Neural cell (in vitro differentiated cells): ENCODE measurements around the gene CABLES2. TPM values are rescaled to one million over a fixed set of nuclear protein-coding genes. Genes with fewer than 3 reads are reported as not detected.

ENCODE experiments used
- H2AFZ ChIP-seq: fragments of 200-600, 300-800 bp; sonication (generic), shearing (Covaris generic); 2 replicates; pipeline ENCODE4 v1.6.0; 2014; ENCODE audit warnings: low read depth, mild to moderate bottlenecking, antibody characterized with exemption, low read length, moderate library complexity
- H3F3A ChIP-seq: fragments of 200-600 bp; shearing (Covaris generic); 2 replicates; pipeline ENCODE4 v1.6.1; 2016; ENCODE audit warnings: mild to moderate bottlenecking, moderate library complexity, mixed read lengths, antibody characterized with exemption, low read length; ENCODE audit not compliant: insufficient read depth, poor library complexity, severe bottlenecking
- H3K27ac ChIP-seq: fragments of 200-600, 300-800 bp; sonication (generic), shearing (Covaris generic); 2 replicates; pipeline ENCODE4 v1.5.1; 2014; ENCODE audit warnings: mild to moderate bottlenecking, low read length, moderate library complexity
- H3K27me3 ChIP-seq: fragments of 300-800, 200-600 bp; sonication (generic), shearing (Covaris generic); 2 replicates; pipeline ENCODE4 v1.6.0; 2014; ENCODE audit warnings: mild to moderate bottlenecking, low read depth, low read length, moderate library complexity; ENCODE audit not compliant: insufficient read depth
- H3K36me3 ChIP-seq: fragments of 300-800, 200-600 bp; sonication (generic), shearing (Covaris generic); 2 replicates; pipeline ENCODE4 v1.5.1; 2014; ENCODE audit warnings: mild to moderate bottlenecking, antibody characterized with exemption, low read length, moderate library complexity; ENCODE audit not compliant: insufficient read depth
- H3K4me2 ChIP-seq: fragments of 300-800, 200-600 bp; sonication (generic), shearing (Covaris generic); 2 replicates; pipeline ENCODE4 v1.6.0; 2014; ENCODE audit warnings: mild to moderate bottlenecking, low read length
- H3K4me3 ChIP-seq: fragments of 300-800, 200-600 bp; sonication (generic), shearing (Covaris generic); 2 replicates; pipeline ENCODE4 v1.5.1; 2014; ENCODE audit warnings: mild to moderate bottlenecking, low read length, moderate library complexity
- H3K79me2 ChIP-seq: fragments of 200-600 bp; shearing (Covaris generic); replicated peaks from 2 replicates; pipeline ENCODE4 v1.6.0; 2014; ENCODE audit warnings: mild to moderate bottlenecking, low read length, moderate library complexity; ENCODE audit not compliant: insufficient read depth
- H3K9ac ChIP-seq: fragments of 300-800, 200-600 bp; sonication (generic), shearing (Covaris generic); 2 replicates; pipeline ENCODE4 v1.6.1; 2016; ENCODE audit warnings: mild to moderate bottlenecking, low read length, mixed read lengths
- H3K9me2 ChIP-seq: fragments of 200-600 bp; shearing (Covaris generic); 2 replicates; pipeline ENCODE4 v1.6.1; 2016; ENCODE audit warnings: mild to moderate bottlenecking, low read length, mixed read lengths; ENCODE audit not compliant: insufficient read depth
- H3K9me3 ChIP-seq: fragments of 200-600, 300-800 bp; sonication (generic), shearing (Covaris generic); 2 replicates; pipeline ENCODE4 v1.6.1; 2016; ENCODE audit warnings: mild to moderate bottlenecking, mixed run types, low read length, moderate library complexity, mixed read lengths
- H4K20me1 ChIP-seq: fragments of 200-600 bp; shearing (Covaris generic); 2 replicates; pipeline ENCODE4 v1.6.1; 2016; ENCODE audit warnings: mild to moderate bottlenecking, mixed run types; ENCODE audit not compliant: insufficient read depth
- EP300 ChIP-seq: fragments of 450-650 bp; conservative IDR thresholded peaks from 2 replicates; pipeline ENCODE4 v1.6.1; 2014; ENCODE audit warnings: antibody characterized with exemption, mild to moderate bottlenecking, moderate library complexity; ENCODE audit not compliant: poor library complexity, severe bottlenecking
- EZH2 ChIP-seq: fragments of 200-600, 300-800 bp; shearing (Covaris generic), sonication (generic); IDR thresholded peaks from 2 replicates; pipeline ENCODE4 v1.6.1; 2014; ENCODE audit warnings: antibody characterized with exemption, low read length, borderline replicate concordance, mild to moderate bottlenecking; ENCODE audit not compliant: insufficient read depth, poor library complexity, severe bottlenecking
- MXI1 ChIP-seq: fragments of 450-650 bp; conservative IDR thresholded peaks from 2 replicates; pipeline ENCODE4 v1.6.1; 2014; ENCODE audit warnings: antibody characterized with exemption, mild to moderate bottlenecking; ENCODE audit not compliant: poor library complexity, severe bottlenecking
- POLR2AphosphoS5 ChIP-seq: IDR thresholded peaks from 2 replicates; pipeline ENCODE4 v1.6.1; 2012
- RAD21 ChIP-seq: fragments of 450-650 bp; conservative IDR thresholded peaks from 2 replicates; pipeline ENCODE4 v1.6.1; 2014; ENCODE audit warnings: antibody characterized with exemption, mild to moderate bottlenecking, moderate library complexity
- SMC3 ChIP-seq: fragments of 450-650 bp; conservative IDR thresholded peaks from 2 replicates; pipeline ENCODE4 v1.6.1; 2014; ENCODE audit warnings: antibody characterized with exemption, mild to moderate bottlenecking, moderate library complexity; ENCODE audit not compliant: poor library complexity
- TAF1 ChIP-seq: IDR thresholded peaks from 2 replicates; pipeline ENCODE4 v1.6.1; 2012; ENCODE audit warnings: low read depth
- polyA plus RNA-seq: library from polyadenylated mRNA; depleted of rRNA; stranded (reverse); fragments of >200 nt; gene quantifications from 2 replicates; pipeline ENCODE4 v1.2.3, GENCODE V29; 2014
- TF ChIP-seq, protein P1 (sequence below): fragments of 450-650 bp; IDR thresholded peaks from 2 replicates; pipeline ENCODE4 v1.5.1; 2014; ENCODE audit warnings: antibody characterized with exemption, mild to moderate bottlenecking, moderate library complexity; ENCODE audit not compliant: poor library complexity, severe bottlenecking
- TF ChIP-seq, protein P2 (sequence below): IDR thresholded peaks from 2 replicates; pipeline ENCODE4 v1.6.1; 2012; ENCODE audit warnings: borderline replicate concordance

Gene CABLES2
- polyA plus RNA-seq, 1 donor from 2014 or later: 8.3 TPM

DNA sequence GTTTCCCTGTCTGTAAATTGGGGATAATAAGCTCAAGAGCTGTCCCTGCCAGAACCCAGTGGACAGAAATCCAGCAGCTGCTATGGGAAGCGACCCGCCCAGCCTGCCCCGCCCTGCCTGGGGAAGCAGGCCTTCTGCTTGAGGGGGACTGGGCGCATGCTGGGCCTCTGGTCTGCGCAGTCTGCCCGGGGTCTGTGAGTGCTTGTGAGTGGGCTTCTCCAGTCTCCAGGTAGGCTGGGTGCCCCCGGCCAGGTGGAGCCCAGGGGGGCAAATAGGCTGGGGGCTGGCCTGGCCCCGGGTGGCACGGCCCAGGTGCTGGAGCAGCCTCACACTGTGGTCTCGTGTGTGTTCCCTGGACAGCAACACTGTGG, 20.9 kb upstream of the CABLES2 start:
- Histone ChIP-seq H3K27me3 (no peaks in the 10 kb centered on the region), H3K4me3 (no peak overlapping the region), H3F3A (no peaks in the 10 kb centered on the region), H3K9me3 (no peaks in the 10 kb centered on the region), H3K27ac (no peak overlapping the region), H3K9ac (no peak overlapping the region), H3K79me2 (no peaks in the 10 kb centered on the region), H4K20me1 (no peaks in the 10 kb centered on the region), H2AFZ (no peak overlapping the region), H3K9me2 (no peaks in the 10 kb centered on the region), H3K36me3 (no peaks in the 10 kb centered on the region), H3K4me2 (no peak overlapping the region)
- no peak for TF ChIP-seq TAF1
- TF ChIP-seq, protein P1, sequence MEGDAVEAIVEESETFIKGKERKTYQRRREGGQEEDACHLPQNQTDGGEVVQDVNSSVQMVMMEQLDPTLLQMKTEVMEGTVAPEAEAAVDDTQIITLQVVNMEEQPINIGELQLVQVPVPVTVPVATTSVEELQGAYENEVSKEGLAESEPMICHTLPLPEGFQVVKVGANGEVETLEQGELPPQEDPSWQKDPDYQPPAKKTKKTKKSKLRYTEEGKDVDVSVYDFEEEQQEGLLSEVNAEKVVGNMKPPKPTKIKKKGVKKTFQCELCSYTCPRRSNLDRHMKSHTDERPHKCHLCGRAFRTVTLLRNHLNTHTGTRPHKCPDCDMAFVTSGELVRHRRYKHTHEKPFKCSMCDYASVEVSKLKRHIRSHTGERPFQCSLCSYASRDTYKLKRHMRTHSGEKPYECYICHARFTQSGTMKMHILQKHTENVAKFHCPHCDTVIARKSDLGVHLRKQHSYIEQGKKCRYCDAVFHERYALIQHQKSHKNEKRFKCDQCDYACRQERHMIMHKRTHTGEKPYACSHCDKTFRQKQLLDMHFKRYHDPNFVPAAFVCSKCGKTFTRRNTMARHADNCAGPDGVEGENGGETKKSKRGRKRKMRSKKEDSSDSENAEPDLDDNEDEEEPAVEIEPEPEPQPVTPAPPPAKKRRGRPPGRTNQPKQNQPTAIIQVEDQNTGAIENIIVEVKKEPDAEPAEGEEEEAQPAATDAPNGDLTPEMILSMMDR: no peak
- TF ChIP-seq, protein P2, sequence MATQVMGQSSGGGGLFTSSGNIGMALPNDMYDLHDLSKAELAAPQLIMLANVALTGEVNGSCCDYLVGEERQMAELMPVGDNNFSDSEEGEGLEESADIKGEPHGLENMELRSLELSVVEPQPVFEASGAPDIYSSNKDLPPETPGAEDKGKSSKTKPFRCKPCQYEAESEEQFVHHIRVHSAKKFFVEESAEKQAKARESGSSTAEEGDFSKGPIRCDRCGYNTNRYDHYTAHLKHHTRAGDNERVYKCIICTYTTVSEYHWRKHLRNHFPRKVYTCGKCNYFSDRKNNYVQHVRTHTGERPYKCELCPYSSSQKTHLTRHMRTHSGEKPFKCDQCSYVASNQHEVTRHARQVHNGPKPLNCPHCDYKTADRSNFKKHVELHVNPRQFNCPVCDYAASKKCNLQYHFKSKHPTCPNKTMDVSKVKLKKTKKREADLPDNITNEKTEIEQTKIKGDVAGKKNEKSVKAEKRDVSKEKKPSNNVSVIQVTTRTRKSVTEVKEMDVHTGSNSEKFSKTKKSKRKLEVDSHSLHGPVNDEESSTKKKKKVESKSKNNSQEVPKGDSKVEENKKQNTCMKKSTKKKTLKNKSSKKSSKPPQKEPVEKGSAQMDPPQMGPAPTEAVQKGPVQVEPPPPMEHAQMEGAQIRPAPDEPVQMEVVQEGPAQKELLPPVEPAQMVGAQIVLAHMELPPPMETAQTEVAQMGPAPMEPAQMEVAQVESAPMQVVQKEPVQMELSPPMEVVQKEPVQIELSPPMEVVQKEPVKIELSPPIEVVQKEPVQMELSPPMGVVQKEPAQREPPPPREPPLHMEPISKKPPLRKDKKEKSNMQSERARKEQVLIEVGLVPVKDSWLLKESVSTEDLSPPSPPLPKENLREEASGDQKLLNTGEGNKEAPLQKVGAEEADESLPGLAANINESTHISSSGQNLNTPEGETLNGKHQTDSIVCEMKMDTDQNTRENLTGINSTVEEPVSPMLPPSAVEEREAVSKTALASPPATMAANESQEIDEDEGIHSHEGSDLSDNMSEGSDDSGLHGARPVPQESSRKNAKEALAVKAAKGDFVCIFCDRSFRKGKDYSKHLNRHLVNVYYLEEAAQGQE: no peak
- TF ChIP-seq SMC3: no peak
- no peak for TF ChIP-seq EZH2
- TF ChIP-seq MXI1: no peak
- no peak for TF ChIP-seq POLR2AphosphoS5
- no peak for TF ChIP-seq RAD21
- no peak for TF ChIP-seq EP300

DNA sequence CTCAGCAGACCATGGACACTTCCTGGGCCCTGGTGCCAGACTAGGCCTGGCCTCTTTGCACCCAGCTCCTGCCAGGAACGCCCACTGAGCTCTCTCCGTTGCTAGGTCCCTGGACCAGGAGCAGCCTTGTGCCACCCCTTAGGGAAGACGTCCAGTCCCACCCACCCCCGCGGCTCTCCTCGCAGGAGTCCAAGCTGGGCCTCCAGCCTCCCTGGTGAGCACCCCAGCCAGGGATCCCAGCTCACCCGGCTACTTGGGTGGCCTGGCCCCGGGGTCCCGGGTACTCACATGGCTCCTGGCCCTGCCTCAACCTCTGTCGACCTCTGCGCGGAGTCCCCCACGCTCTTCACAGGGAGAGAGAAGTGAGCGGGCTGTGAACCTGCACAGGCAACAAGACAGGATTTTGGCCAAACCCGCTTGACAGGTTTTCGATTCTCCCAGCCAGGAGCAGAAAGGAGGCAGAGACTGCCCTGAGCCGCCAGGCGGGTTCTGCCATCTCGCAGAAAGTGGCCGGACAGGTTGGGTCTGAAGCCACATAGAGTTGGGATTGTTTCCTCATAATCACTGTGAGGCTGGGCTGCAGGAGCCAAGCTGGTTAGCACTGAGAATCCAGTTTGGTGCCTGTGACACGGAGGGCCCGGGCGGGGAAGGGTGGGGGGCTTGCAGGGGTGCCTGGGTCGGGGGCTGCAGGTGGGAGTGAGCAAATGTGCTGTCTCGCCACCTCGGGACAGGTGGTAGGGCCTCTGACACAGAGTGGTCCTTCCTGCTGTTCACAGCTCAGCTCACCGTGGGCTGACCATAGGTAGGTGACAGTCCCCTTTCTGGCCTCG, 20.3 kb upstream of the CABLES2 start, which contains the start of gene RBBP8NL:
RBBP8NL (minus strand) TSS at position 368 of the 830 bp plus-strand sequence. CDS start 7,892 bp downstream, outside the sequence.
- H3K9me3 ChIP-seq: no peaks in the 10 kb centered on the region
- H3K27me3 ChIP-seq: no peaks in the 10 kb centered on the region
- no peak within 1 kb of the TSS for H3K4me3 ChIP-seq
- TF ChIP-seq, protein P1: no peak
- TF ChIP-seq EP300 (no peak), POLR2AphosphoS5 (no peak), EZH2 (no peak), SMC3 (no peak), RAD21 (no peak), TAF1 (no peak), MXI1 (no peak)
- TF ChIP-seq, protein P2: no peak
- no peaks in the 10 kb centered on the region for H3K9me2 ChIP-seq
- no peak within 1 kb of the TSS for H3K4me2 ChIP-seq
- no peaks in the 10 kb centered on the region for H4K20me1 ChIP-seq
- no peak within 1 kb of the TSS for H3K27ac ChIP-seq
- H3K36me3 ChIP-seq: no peaks in the 10 kb centered on the region
- H2AFZ ChIP-seq: no peak within 1 kb of the TSS
- H3K79me2 ChIP-seq: no peaks in the 10 kb centered on the region
- no peak within 1 kb of the TSS for H3K9ac ChIP-seq
- H3F3A ChIP-seq: no peaks in the 10 kb centered on the region
